HL-60/S4 (cell line): Measurements from ENCODE around the gene CCNY.
"Not testable (repeated sequence)": the region's sequence is repeated elsewhere in the genome, so short reads cannot be mapped to it uniquely, and the experiment has no call there.

Source experiments
- in situ Hi-C: fragments of 300-500 bp; cut with MboI; formaldehyde crosslinking; loops from 2 replicates; pipeline ENCODE4 v1.14.3; 2022; ENCODE audit warnings: low sequenced_read_pairs

Gene CCNY

GRCh38 chr10:35353805-35354204 is 17.5 kb downstream of the CCNY start:
- in situ Hi-C loops, result no loop called here

- in situ Hi-C loops, result not testable (repeated sequence)
Measured at GRCh38 chr10:35354257-35354656, 17.9 kb downstream of the CCNY start.

- in situ Hi-C loops, result no loop called here
Measured at GRCh38 chr10:35355971-35356724, 19.8 kb downstream of the CCNY start.

GRCh38 chr10:35356725-35357092 is 20.4 kb downstream of the CCNY start:
- in situ Hi-C loops, result no loop called here

- in situ Hi-C loops, result no loop called here
Measured at GRCh38 chr10:35359056-35359455, 22.7 kb downstream of the CCNY start.

- in situ Hi-C loops, result no loop called here
Measured at GRCh38 chr10:35359873-35360272, 23.6 kb downstream of the CCNY start.

- in situ Hi-C loops, result no loop called here
Measured at GRCh38 chr10:35362701-35363350, 26.5 kb downstream of the CCNY start.

- in situ Hi-C loops, result no loop called here
Measured at GRCh38 chr10:35363587-35363986, 27.3 kb downstream of the CCNY start.

GRCh38 chr10:35364808-35365207 is 28.5 kb downstream of the CCNY start:
- in situ Hi-C loops, result no loop called here

- in situ Hi-C loops, result no loop called here
Measured at GRCh38 chr10:35365994-35366393, 29.7 kb downstream of the CCNY start.

GRCh38 chr10:35367107-35367859 is 31.0 kb downstream of the CCNY start:
- in situ Hi-C loops, result no loop called here

GRCh38 chr10:35367982-35368381 is 31.7 kb downstream of the CCNY start:
- in situ Hi-C loops, result no loop called here

GRCh38 chr10:35368485-35369048 is 32.3 kb downstream of the CCNY start:
- in situ Hi-C loops, result no loop called here

GRCh38 chr10:35369049-35369611 is 32.8 kb downstream of the CCNY start:
- in situ Hi-C loops, result no loop called here

GRCh38 chr10:35371731-35372130 is 35.4 kb downstream of the CCNY start:
- in situ Hi-C loops, result no loop called here

- in situ Hi-C loops, result no loop called here
Measured at GRCh38 chr10:35372329-35372728, 36.0 kb downstream of the CCNY start.

GRCh38 chr10:35375091-35375765 is 38.9 kb downstream of the CCNY start:
- in situ Hi-C loops, result no loop called here

- in situ Hi-C loops, result no loop called here
Measured at GRCh38 chr10:35377050-35377728, 40.9 kb downstream of the CCNY start.

- in situ Hi-C loops, result no loop called here
Measured at GRCh38 chr10:35378541-35379210, 42.4 kb downstream of the CCNY start.
